Skeletal muscle satellite cell (primary cell): ENCODE results near the gene CHORDC1.
"Not testable (repeated sequence)": the region's sequence is repeated elsewhere in the genome, so short reads cannot be mapped to it uniquely, and the experiment has no call there.

Experiments used
- H3K27me3 ChIP-seq: 2 replicates; pipeline ENCODE4 v1.7.0; 2013; ENCODE audit warnings: low read length; ENCODE audit not compliant: control insufficient read depth, insufficient read depth
- H3K36me3 ChIP-seq: 2 replicates; pipeline ENCODE4 v1.7.0; 2013; ENCODE audit warnings: mild to moderate bottlenecking, control low read depth, low read length; ENCODE audit not compliant: insufficient read depth
- H3K4me1 ChIP-seq: 2 replicates; pipeline ENCODE4 v1.7.0; 2013; ENCODE audit warnings: low read length; ENCODE audit not compliant: control insufficient read depth, insufficient read depth
- H3K4me2 ChIP-seq: 2 replicates; pipeline ENCODE4 v1.7.0; 2013; ENCODE audit warnings: mild to moderate bottlenecking, low read length
- H3K4me3 ChIP-seq: 2 replicates; pipeline ENCODE4 v1.7.0; 2013; ENCODE audit warnings: low read length
- H3K9ac ChIP-seq: 2 replicates; pipeline ENCODE4 v1.7.0; 2013; ENCODE audit warnings: mild to moderate bottlenecking, low read depth, low read length, moderate library complexity
- H3K9me3 ChIP-seq: replicated peaks from 2 replicates; pipeline ENCODE4 v1.7.0; 2013; ENCODE audit warnings: mild to moderate bottlenecking, control low read depth, low read length

CHORDC1 gene

GRCh38 chr11:90239967-90240636, 17.3 kb upstream of the CHORDC1 start:
- not testable (repeated sequence) for H3K4me1 ChIP-seq, H3K9me3 ChIP-seq, H3K27me3 ChIP-seq, H3K36me3 ChIP-seq, H3K9ac ChIP-seq, H3K4me2 ChIP-seq, H3K4me3 ChIP-seq

- H3K9ac ChIP-seq = no peak overlapping the region
- H3K4me3 ChIP-seq = no peak overlapping the region
- H3K4me2 ChIP-seq = no peak overlapping the region
- no peaks in the 10 kb centered on the region for H3K27me3 ChIP-seq
- no peaks in the 10 kb centered on the region for H3K36me3 ChIP-seq
- no peaks in the 10 kb centered on the region for H3K4me1 ChIP-seq
- no peaks in the 10 kb centered on the region for H3K9me3 ChIP-seq
Measured at GRCh38 chr11:90237004-90237403, 14.2 kb upstream of the CHORDC1 start.

- H3K27me3 ChIP-seq = peaks cover 3% of the 10 kb centered on the region
- H3K4me2 ChIP-seq = no peak overlapping the region
- no peaks in the 10 kb centered on the region for H3K36me3 ChIP-seq
- H3K4me1 ChIP-seq = no peaks in the 10 kb centered on the region
- H3K9ac ChIP-seq = no peak overlapping the region
- H3K4me3 ChIP-seq = no peak overlapping the region
- no peaks in the 10 kb centered on the region for H3K9me3 ChIP-seq
Measured at GRCh38 chr11:90235526-90235925, 12.7 kb upstream of the CHORDC1 start.

- H3K27me3 ChIP-seq = peaks cover 3% of the 10 kb centered on the region
- H3K4me3 ChIP-seq = no peak overlapping the region
- H3K4me2 ChIP-seq = no peak overlapping the region
- no peaks in the 10 kb centered on the region for H3K9me3 ChIP-seq
- H3K4me1 ChIP-seq = no peaks in the 10 kb centered on the region
- no peak overlapping the region for H3K9ac ChIP-seq
- H3K36me3 ChIP-seq = no peaks in the 10 kb centered on the region
Measured at GRCh38 chr11:90234977-90235376, 12.1 kb upstream of the CHORDC1 start.

- Histone ChIP-seq H3K4me3 (no peak overlapping the region), H3K4me2 (no peak overlapping the region), H3K36me3 (no peaks in the 10 kb centered on the region), H3K4me1 (no peaks in the 10 kb centered on the region), H3K9me3 (no peaks in the 10 kb centered on the region), H3K9ac (no peak overlapping the region), H3K27me3 (peaks cover 3% of the 10 kb centered on the region)
Measured at GRCh38 chr11:90229791-90230190, 6.9 kb upstream of the CHORDC1 start.

- Histone ChIP-seq H3K9ac (no peak overlapping the region), H3K27me3 (peaks cover 3% of the 10 kb centered on the region), H3K4me3 (no peak overlapping the region), H3K36me3 (no peaks in the 10 kb centered on the region), H3K4me1 (no peaks in the 10 kb centered on the region), H3K9me3 (no peaks in the 10 kb centered on the region), H3K4me2 (no peak overlapping the region)
Measured at GRCh38 chr11:90228056-90228455, 5.2 kb upstream of the CHORDC1 start.

- no peaks in the 10 kb centered on the region for H3K36me3 ChIP-seq
- H3K4me3 ChIP-seq = peak overlapping the region; percentile 93
- peak overlapping the region; percentile 91 for H3K9ac ChIP-seq
- H3K9me3 ChIP-seq = no peaks in the 10 kb centered on the region
- peak overlapping the region; percentile 87 for H3K4me2 ChIP-seq
- H3K27me3 ChIP-seq = no peaks in the 10 kb centered on the region
- peaks cover 17% of the 10 kb centered on the region for H3K4me1 ChIP-seq
Measured at GRCh38 chr11:90223248-90223585, 368 bp upstream of the CHORDC1 start.

GRCh38 chr11:90221803-90222458, 918 bp downstream of the CHORDC1 start:
- H3K9ac ChIP-seq = peak overlapping the region; percentile 91
- peak overlapping the region; percentile 93 for H3K4me3 ChIP-seq
- no peaks in the 10 kb centered on the region for H3K36me3 ChIP-seq
- H3K4me2 ChIP-seq = peak overlapping the region; percentile 87
- H3K27me3 ChIP-seq = no peaks in the 10 kb centered on the region
- peaks cover 17% of the 10 kb centered on the region for H3K4me1 ChIP-seq
- H3K9me3 ChIP-seq = no peaks in the 10 kb centered on the region

- Histone ChIP-seq H3K4me1 (peaks cover 17% of the 10 kb centered on the region), H3K4me3 (peak overlapping the region; percentile 93), H3K27me3 (no peaks in the 10 kb centered on the region), H3K36me3 (peaks cover 6% of the 10 kb centered on the region), H3K4me2 (peak overlapping the region; percentile 87), H3K9ac (no peak overlapping the region), H3K9me3 (no peaks in the 10 kb centered on the region)
Measured at GRCh38 chr11:90220391-90220790, 2.5 kb downstream of the CHORDC1 start.

- no peak overlapping the region for H3K4me3 ChIP-seq
- H3K9me3 ChIP-seq = no peaks in the 10 kb centered on the region
- no peaks in the 10 kb centered on the region for H3K27me3 ChIP-seq
- peaks cover 9% of the 10 kb centered on the region for H3K36me3 ChIP-seq
- H3K4me2 ChIP-seq = no peak overlapping the region
- no peak overlapping the region for H3K9ac ChIP-seq
- H3K4me1 ChIP-seq = peaks cover 17% of the 10 kb centered on the region
Measured at GRCh38 chr11:90219438-90219837, 3.4 kb downstream of the CHORDC1 start.

GRCh38 chr11:90218606-90219005, 4.2 kb downstream of the CHORDC1 start:
- Histone ChIP-seq H3K9me3 (no peaks in the 10 kb centered on the region), H3K36me3 (peaks cover 13% of the 10 kb centered on the region), H3K4me2 (no peak overlapping the region), H3K4me1 (peaks cover 17% of the 10 kb centered on the region), H3K4me3 (no peak overlapping the region), H3K27me3 (no peaks in the 10 kb centered on the region), H3K9ac (no peak overlapping the region)

- H3K4me3 ChIP-seq = no peak overlapping the region
- no peak overlapping the region for H3K9ac ChIP-seq
- H3K4me2 ChIP-seq = no peak overlapping the region
- H3K27me3 ChIP-seq = no peaks in the 10 kb centered on the region
- peaks cover 17% of the 10 kb centered on the region for H3K4me1 ChIP-seq
- no peaks in the 10 kb centered on the region for H3K9me3 ChIP-seq
- H3K36me3 ChIP-seq = peaks cover 21% of the 10 kb centered on the region
Measured at GRCh38 chr11:90216611-90217010, 6.2 kb downstream of the CHORDC1 start.
